NCI-H2196 treated with DMSO at 0.1 percent for 48 hours (cell line): ENCODE results near the gene BBS1.

Experiments used
- DNase-seq: peaks from one replicate; lab custom pipeline; 2025; ENCODE audit not compliant: unreplicated experiment; lab: John Stamatoyannopoulos, UW

The BBS1 gene

DNA sequence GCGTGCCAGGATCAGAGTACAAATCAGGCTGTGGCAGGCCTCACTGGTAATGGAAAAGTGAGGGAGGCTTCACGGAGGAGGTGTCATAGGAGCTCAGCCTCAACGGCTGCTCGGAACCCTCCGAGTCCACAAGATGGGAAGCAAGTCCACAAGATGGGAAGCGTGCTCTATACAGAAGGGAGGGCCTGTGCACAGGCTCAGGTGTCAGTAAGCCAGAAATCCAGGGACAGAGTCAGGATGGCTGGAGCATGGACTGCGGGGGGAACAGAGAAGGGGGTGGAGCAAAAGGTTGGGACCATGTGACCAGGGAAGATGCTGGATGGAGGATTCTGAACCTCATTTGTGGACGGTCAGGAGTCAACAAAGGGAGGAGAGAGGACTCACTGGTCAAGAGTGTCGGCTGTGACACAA, 33.6 kb upstream of the BBS1 start:
- DNase-seq: no peak

DNA sequence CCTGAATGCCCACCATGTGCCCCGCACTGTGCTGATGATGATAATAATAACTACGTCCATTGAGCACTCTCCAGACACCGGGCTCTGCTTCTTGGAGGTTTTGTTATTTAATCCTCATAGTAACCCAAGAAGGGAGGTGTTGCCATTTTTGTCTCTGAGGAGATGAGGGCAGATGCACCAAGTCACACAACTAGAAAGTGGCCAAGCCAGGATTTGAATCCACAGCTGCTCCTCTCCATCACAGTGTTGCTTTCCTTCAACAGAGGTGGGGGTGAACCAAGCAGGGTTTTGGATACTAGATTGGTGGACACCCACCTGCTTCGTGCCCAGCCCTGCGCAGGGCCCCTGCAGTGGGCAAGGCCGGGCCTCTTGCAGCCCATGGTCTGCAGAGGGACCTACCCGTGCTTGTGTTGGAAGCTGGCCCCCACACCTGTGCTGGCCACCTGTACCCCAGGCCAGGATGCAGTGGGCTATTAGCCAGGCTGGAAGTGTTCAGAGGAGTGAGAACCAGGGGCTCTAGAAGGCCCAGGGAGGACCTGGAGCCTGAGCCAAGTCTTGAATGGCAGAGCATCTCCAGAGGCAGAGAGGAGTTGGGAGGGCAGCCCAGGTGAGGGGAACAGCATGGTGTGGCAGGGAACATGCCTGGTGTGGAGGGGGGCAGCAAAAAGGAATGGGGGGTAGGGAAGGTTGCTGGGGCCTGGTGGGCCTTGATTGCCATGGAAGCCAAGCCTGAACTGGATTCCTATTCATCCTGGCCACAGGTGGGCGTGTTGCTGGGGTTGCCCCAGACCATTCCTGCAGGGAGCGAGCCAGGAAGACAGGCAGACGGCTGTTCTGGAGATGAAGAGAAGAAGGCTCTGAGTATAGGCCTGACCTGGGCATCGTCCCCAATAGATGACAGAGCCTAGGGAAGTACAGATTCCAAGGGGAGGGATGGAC, 32.9 kb upstream of the BBS1 start:
- DNase-seq: no peak

DNA sequence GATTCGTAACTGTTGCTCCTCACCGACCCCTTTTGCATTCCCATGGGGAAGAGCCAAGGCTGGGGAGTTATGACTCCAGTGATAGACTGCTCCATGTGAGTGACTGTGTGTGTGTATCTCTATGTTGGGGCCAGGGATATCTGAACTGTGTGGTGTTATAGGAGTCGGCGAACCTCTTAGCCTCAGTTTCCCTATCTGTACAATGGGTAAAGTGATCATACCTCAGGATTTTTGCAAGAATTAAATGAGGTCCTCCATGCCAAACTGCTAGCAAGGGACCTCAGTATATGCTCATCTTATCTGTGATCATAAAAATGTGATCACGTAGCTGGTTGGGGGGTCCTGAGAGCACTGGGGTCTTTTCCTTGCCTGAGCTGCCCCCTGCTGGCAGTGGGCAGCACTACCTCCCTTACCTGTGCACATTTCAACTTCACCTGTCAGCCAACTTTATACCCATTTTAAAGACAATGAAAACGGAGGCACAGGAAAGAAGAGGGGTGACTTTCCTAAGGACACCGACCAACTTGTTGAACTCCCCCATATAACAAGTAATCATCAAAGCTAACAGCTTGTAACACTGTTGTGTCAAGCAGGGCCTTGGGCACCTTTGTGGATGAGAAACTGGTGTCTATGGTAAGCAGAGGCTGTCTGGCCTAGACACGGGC, 31.6 kb upstream of the BBS1 start:
- no peak for DNase-seq

DNA sequence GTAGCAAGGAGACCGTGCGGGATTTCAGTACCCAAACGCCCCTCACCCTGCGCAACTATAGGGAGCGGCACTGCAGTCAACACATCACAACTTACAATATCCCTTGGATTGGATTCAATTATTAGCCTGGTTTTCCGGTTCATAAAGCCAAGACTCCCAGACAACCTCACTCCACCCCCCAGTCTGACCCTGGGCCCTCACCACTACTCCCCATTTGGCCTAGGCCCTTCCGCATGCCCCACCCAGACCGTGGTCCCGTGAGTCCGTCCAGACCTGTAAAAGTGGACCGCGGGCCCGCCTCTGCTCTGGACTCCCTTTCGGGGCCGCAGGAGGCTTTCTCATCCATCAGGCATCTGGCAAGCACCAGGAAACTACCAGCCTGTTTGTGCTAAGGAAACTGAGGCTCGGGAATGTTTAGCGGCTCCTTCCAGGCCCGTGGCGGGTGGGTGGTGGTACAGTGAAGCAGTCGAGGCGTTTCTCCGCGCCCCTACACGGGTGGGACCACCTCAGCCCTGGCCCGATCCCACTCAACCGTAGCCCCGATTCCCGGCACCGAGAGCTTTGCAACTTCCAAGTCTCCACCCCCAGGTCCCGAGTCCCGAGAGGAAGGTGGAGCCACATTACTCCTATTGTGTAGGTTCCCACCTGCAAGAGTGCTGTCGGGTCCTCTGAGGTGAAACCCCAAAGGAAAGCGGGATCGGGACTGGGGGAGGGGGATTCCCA, 30.9 kb upstream of the BBS1 start:
- DNase-seq: peak; percentile 73

DNA sequence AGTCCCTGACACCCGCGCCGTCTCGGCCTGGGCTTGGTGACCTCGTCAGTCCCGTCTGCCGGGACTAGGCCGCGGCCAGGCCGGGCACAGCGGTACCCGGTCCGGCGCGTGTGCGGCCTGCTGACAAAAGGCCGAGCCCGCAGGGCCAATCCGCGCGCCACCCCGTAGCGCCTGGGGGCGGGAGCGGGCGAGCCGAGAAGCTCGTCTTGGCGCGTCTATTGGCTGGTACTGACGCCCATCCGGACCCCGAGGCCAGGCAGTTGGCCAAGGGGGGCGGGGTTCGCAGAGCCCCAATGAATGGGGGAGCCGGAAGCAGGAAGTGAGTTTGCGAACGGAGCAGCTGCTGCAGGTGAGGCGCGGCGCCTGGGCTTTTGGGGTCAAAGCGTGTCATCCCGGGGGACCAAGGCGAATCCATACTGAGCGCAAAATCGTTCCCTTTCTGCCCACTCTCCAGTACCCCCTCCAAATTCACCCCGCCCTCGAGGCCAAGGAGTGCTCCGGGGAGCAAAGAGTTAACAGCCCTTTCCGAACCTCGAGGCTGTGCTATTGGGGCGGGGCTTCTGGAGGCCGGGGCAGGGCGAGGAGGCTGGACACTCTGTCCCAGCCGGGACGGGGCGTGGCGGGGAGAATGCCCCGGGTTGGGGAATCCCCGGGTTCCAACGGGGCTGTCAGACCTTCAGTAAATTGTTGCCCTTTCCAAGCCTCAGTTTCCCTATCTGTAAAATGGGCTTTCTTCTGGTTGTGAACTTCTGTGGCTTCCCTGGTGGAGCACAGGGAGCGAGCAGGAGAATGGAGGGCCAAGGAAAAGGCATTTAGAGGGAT, 30.1 kb upstream of the BBS1 start, which contains the start of gene DPP3:
Gene DPP3 (plus strand): TSS at position 318 of the 822 bp plus-strand sequence. CDS start 1,767 bp downstream, outside the sequence.
- peak; percentile 95 for DNase-seq

DNA sequence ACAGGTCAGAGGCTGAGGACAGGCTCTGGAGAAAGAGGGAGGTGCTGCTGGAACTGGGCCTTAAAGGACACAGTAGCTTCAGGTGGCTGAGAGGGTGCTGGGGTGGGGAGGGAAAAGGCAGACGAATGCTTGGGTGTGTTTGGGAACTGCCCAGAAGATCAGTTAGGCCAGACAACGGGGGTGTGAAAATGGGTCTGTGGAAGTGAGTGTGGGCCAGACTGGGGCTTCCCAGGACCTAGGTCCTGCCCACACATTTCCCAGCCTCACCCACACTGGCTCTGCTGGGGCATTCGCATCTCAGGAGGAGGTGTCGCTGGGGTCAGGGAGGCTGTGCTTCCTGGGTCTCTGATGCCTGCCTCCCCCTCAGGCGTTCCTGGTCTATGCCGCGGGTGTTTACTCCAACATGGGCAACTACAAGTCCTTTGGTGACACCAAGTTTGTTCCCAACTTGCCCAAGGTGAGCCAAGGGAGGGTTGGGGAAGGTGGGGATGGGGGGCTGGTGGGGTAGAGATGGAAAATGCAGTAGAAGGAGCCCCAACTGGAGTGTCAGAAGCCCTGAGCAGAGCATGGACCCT, 25.5 kb upstream of the BBS1 start:
- no peak for DNase-seq

DNA sequence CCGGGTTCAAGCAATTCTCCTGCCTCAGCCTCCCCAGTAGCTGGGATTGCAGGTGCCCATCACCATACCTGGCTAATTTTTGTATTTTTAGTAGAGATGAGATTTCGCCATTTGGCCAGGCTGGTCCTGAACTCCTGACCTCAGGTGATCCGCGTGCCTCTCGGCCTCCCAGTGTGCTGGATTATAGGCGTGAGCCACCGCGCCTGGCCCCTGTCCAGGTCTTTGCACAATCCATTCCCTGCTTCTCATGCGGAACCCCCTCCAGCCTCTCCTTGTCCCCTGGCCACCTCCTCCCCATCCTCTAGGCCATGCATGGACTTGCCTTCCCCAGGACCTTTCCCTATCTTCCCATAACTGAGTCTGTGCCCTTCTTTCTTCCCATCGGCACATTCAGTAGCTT, 21.5 kb upstream of the BBS1 start:
- DNase-seq: no peak

DNA sequence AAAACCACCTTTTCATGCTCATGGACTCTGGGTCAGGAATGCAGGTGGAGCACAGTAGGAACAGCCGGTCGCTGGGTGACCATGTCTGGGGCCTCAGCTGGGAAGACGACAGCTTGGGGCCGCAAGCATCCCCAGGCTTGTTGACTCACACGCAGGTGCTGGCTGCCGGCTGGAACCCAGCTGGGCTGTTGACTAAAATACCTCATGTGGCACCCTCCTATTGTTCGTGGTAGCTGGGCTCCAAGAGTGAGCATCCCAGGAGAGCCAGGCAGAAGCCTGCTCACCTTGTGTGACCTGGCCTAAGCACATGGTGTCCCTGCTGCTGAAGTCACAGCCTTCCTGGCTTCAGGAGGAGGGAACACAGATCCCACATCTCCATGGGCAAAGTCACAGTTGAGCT, 20.8 kb upstream of the BBS1 start:
- peak; percentile 48 for DNase-seq

DNA sequence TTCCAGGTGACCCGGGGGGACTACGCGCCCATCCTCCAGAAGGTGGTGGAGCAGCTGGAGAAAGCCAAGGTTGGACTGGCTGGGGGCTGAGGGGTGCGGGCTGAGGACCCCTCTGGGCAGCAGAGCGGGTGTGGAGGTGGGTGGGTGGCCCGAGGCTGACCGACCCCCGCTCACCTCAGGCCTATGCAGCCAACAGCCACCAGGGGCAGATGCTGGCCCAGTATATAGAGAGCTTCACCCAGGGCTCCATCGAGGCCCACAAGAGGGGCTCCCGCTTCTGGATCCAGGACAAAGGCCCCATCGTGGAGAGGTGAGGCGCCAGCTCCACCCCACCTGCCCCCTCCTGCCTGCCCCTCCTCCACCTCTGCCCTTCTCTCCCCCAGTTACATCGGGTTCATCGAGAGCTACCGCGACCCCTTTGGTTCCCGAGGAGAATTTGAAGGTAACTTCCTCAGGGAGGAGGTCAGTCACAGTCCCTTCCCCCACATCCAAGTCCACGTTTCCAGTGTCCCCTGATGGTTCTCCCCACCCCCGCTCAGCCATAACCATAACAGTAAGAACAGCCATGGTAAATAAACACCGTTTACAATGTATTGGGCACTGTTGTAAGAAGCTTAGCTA, 19.0 kb upstream of the BBS1 start:
- no peak for DNase-seq

DNA sequence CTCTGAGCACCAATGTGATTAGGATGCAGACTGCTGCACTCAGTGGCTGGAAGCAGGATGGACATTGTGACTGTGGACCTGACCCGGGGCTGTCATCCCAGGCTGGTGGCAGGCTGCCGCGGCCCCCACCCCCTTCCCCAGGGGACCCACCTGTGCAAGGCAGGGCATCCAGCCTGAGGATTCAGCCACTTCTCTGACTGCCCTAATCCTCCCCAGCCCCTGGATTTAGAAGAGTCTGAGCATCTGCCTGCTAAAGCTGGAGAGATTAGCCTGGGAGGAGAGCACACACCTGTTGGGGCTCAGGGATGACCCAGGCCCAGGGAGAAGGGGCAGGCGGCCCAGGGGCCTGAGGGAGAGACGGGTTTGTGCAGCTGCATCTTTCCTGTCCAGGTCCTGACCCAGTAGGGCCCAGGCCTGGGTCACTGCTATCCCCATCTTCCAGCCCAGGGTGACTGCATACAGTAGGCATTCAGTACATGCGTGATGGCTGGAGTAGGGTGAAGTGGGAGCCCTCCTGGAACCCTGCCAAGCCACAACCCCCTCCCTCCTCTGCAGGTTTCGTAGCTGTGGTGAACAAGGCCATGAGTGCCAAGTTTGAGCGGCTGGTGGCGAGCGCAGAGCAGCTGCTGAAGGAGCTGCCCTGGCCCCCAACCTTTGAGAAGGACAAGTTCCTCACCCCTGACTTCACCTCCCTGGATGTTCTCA, 18.1 kb upstream of the BBS1 start:
- no peak for DNase-seq

DNA sequence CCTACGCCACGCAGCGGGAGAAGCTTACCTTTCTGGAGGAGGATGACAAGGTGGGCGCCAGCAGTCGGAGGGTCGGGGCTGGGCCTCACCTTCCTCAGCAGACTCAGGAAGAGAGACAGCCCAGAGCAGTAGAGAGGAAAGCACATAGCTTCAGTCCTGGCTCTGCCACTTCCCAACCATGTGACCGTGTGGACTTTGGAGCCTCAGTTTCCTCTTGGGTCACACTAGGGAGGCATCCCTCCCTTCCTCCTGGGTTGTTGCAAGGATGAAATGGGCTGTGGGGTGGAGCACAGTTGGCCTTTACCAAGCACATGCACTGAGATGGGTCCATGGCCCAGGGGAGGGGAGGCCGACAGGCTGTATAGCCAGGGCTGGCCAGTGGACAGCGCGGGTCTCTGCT, 17.3 kb upstream of the BBS1 start:
- DNase-seq: no peak

DNA sequence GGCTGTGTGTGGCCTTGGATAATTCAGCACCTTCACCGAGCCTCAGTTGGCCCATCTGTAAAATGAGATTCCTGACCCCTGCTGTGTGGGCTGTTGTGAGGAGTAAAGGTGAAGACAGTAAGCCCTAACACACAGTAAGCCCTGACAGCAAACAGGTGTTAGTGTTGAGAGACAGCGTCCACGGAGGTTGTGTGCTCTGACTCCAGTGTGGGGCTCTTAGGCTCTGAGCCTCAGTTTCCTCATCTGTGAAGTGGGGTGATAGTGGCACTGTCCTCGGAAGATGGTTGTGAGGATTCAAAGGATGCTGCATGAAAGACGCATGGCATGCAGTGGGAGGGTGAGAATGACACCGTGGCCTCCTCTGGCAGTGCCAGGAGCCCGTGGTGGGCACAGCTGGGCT, 16.0 kb upstream of the BBS1 start:
- no peak for DNase-seq

DNA sequence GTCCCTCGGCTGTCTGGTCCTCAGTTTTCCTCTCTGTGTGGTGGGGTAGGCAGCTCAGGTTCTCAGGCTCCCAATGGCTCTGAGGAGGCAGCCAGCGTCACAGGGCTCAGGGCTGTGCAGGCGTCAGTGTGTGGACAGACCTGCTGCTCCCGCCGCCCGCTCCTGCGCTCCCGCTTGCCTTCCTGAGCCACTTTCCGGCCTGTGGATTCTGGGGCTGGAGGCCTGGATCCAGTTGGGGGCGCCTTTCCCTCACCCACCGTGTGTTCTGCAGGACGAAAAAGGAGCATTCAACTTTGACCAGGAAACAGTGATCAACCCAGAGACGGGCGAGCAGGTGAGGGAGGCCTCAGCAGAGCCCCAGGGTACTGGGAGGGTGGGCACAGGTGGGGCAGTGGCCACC, 15.5 kb upstream of the BBS1 start:
- DNase-seq: no peak

DNA sequence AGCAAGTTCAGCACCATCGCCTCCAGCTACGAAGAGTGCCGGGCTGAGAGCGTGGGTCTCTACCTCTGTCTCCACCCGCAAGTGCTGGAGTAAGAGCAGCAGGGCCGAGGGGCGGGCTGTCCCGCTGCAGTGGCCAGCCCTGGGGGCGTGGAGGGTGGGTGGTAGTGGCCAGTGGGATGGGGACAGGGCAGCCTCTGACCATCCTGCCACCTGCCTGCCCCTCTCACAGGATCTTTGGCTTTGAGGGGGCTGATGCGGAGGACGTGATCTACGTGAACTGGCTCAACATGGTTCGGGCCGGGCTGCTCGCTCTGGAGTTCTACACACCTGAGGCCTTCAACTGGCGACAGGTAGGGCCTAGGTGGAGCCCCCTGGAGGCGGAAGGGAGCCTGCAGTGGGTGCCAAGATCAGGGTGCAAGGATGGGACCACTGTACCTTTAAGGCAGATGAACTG, 15.0 kb upstream of the BBS1 start:
- no peak for DNase-seq

DNA sequence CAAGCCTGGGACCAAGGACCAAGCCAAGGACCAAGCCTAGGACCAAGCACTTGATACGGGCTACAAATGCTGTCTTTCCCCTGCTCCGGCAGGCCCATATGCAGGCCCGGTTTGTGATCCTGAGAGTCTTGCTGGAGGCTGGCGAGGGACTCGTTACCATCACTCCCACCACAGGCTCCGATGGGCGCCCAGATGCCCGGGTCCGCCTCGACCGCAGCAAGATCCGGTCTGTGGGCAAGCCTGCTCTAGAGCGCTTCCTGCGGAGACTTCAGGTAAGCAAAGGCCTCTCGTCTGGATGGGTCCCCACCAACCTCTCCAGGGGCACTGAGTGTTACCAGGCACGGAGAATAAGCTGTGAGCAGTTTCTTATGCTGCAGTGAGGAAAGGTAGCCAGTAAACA, 13.2 kb upstream of the BBS1 start:
- no peak for DNase-seq

DNA sequence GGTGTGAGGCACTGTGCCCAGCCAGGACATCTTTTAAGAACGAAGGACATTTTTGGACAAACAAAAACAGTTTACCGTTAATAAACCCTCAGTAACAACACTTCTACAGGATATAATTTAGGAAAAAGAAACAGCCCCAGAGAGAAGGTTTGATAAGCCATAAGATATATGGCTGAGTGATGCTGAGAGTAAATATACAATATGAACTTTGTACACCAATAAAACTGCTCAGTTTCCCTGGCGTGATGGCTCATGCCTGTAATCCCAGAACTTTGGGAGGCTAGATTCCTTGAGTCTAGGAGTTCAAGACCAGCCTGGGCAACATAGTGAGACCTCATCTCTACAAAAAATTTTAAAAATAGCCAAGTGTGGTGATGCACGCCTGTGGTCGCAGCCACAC, 11.9 kb upstream of the BBS1 start:
- no peak for DNase-seq

DNA sequence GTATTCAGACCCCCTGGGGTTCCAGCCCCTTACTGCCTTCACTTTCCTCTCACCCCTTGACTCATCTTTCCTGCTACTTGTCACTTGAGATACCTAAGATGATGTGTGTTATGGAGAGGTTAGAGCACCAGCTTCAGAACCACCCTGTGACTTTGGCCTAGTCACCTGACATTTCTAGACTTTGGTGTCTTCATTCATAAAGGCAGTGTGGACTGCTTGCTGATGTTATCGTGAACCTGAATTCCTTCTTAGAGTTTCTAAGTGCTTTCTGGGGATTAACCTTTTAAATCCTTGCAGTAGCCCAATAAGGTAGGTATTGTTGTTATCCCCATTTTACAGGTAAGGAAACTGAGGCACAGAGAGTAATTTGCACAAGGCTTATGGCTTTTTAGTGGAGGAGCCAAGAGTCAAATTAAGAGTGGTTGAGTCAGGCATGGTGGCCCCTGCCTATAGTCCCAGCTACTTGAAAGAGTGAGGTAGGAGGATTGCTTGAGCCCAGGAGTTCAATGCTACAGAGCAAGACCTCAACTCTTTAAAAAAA, 5.1 kb upstream of the BBS1 start:
- no peak for DNase-seq

DNA sequence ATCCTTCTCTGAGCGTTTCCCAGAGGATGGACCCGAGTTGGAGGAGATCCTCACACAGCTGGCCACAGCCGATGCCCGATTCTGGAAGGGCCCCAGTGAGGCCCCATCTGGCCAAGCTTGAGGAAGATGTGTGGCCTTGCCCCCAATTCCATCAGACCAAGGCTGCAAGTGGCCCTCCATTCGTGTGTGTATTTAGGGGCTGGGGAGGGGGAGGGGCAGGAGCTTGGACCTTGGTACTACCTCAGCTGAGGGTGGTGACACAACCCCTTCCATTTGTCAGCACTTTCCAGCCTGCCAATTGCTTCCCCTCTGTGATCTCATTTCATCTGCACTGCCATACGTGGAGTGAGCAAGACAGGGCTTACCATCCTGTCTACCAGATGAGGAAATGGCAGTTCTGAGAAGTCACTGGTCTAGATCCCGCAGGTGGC, 1.3 kb upstream of the BBS1 start:
- DNase-seq: no peak

DNA sequence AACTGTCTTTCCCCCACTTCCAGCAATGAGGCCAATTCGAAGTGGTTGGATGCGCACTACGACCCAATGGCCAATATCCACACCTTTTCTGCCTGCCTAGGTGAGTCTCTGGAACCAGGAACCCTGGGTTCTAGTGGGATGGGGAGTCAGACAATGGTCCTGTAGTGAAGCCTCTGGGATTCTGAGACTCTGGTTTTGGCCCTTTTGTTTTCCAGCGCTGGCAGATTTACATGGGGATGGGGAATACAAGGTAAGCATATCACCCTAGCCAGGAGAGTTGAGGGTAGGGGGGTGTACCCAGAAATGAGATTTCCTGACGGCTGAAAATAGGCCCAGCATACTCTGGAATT, 530 bp downstream of the BBS1 start:
- no peak for DNase-seq
